ENCODE measurements around the gene COPB1.

DNA sequence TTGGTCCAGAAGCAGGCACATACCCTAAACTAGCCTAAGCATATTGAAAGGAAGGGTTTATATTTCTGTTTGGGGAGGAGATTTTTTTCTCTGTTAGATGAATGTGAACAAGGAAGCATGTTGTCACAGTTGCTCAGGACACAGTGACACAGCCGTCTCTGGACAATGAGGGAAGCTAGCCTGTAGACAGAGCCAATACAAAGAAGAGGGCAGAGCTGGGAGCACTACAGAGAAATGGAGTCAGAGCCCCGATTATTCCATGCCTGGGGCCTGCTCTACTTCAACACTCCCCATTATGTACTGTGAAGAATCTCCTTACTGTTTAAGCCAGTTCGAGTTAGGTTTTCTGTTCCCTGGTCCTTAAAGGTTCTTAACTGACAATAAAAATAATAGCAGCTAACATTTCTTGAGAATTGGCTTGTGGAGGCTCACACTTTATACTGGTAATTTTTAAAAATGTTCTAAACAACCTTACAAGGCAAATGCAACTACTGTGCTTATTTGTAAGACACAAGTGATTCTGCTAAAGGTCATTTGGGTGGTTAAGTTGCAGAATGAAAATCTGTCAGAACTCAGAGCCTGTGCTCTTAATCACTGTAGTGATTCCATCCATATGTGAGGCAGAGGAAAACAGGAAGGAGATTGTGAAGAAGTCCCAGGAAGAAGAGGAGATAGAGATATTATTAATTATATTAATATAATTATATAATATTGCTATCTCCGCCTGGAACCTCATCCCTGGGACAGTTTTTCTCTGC, 81.8 kb downstream of the COPB1 start:
- TF ChIP-seq ZNF773 (CRISPR knock-in tag; IDR thresholded peaks at IDR 0.05; ENCODE audit: borderline replicate concordance) (no peak), POLR2A (IDR thresholded peaks at IDR 0.05; ENCODE audit: insufficient read depth in 1 of 2, low read depth in 2 of 2, low read length in 2 of 2) (no peak)
